GM19035 (cell line): ENCODE results near the gene LRRC8D.

ENCODE experiments used
- ATAC-seq: cut with Tn5 transposase; IDR thresholded peaks from one replicate; pipeline ENCODE4 v1.9.1; 2021; ENCODE audit not compliant: unreplicated experiment

LRRC8D gene

DNA sequence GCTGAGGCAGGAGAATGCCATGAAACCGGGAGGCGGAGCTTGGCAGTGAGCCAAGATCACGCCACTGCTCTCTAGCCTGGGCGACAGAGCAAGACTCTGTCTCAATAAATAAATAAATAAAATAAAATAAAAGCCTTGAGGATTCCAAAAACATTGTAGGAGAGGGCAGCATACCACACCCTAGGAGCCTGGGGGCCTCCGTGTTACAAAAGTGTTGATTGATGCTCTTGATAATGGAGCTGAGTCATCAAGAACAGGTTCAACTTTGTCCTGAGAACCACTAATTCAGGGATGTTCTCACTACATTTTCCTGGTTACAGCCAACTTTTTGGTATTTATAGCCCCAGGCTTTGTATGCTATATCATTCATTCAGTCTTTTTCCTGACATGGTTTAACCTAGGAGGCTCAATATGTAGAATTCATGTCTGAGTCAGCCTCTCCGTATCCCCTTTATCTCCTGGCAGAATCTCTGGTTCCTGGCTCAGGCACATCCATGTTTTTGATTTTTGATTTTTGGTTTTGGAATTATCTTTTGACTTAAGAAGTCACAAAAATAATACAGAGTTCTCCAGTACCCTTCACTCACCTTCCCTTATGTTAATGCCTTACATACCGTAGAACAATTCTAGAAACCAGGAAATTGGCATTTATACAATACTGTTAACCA lies 69.4 kb downstream of the LRRC8D start:
- ATAC-seq: no peak

DNA sequence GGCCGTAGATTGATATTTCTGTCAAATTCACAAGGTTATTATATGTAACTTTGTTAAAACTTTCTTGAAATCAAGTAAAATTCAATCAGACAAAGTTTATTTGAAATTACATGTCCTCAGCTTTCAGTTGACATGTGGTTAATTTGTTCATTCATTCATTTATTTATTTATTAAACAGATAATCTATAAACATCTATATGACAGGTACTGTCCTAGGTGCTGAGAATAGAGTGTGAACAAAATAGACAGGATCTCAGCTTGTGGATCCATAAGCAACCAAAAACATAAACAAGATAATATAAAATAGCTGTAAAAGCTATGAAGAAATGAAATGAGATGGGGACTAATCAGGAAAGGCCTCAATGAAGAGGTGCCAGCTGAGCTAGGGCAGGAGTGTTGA lies 72.0 kb downstream of the LRRC8D start:
- no peak for ATAC-seq

DNA sequence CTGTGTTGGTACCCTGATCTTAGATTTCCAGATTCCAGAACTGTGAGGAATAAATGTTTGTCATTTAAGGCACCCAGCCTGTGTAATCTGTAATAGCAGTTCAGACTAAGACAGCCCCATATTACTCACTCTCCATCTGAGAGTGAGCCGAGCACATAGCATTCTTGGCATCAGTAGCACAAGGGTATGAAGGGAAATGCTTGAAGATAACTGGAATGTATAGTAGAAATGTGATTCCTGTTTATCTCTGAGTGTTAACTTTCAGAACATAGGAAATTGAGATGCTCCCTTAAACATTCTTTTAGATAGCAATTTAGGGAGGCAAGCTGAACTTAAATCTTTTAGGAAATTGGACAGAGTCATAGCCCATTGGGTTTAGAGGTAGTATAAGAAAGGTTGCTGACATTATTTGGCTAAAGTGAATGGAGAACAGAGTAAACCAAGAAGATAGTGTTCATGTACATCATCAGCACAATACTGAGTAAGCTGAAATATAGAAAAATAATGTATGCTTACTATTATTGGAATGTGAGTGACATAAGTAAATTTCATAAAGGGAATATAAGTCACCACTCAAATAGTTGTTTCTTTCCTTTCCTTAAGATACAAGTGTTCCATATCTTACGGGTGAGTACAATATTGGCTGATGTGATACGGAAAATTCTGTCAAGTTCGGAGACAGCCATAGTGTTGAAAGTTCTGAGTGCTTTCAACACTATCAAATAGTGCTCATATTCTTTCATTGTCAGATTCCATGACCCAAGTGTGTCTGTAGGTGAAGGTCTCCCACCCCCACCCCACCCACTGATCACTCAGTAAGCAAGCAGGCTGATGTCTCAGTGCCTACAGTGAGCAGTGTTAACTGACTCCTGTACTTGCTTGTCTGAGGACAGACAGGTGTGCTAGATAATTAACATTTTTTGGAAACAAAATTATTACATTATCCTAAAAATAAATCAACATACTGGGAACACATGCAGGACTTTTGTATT lies 73.7 kb downstream of the LRRC8D start:
- ATAC-seq: no peak

DNA sequence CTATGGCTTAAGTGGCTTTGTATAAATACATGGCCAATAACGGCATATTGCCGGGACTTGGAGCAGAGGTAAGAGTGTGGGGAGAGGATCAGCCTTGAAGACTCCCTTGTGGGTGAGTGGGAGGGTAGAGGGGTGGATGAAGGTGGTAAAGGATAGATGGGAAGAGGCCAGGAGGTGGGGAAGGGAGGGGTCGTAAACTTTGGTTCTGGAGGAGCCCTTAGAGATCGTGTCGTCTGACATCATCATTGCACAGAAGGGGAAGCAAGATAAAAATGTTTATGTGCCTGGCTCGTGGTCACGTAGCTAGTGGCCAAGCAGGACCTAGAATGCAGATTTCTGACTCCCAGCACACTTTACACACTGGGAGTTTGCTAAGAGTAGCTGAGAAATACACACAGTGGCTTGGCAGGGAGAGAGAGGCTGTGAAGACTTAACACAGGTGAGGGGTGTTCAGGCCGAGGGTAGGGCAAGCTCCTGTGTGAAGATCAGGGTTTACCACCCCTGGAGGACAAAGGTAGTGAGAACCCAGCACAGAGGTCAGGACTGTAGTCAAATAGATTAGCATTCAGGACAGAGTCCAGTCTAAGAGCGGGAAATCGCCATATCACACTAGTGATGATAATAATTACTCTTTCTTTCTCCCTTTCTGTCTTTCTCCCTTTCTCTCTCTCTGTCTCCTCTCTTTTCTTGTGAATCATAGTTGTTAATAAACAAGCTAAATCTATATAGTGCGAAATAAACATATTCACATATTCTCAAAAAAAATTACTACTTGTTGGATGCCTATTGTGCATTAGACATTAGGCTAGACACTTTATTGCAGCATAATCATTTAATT lies 75.5 kb downstream of the LRRC8D start:
- ATAC-seq: no peak

DNA sequence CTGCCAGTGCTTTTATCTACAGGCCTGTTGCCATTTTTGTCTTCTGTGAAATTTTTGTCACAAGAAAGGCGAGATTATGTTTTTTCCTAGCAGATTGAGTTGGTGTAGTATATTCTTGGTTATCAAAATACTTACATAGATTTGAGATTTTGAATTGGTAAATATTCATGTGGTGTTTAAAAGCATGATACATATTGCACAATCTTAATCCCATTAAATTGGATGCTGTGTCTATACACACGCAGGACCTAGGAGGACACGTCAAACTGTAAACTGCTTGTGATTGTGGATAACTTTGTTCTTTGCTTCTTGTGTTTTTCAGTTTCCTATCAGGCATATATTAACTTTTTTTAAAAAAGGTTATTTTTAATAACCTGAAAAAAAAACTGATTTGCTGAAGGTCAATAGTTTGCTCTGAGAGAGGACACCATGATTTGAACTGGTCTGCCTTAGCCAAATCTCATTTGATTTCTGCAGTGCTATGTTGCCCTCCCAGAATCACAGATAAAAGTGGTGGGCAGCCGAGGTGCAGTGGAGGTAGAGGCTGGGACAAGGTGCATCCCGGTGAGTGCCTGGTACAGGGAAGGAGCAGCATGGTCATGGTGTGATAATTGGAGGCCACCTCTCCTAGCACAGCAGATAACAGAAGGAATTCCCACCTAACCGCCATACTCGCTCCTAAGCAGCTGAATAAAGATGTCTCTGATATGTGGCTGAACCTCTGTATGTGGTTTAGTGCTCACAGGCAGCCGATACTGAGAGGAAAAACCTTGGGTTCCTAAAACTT lies 76.7 kb downstream of the LRRC8D start:
- ATAC-seq: no peak

DNA sequence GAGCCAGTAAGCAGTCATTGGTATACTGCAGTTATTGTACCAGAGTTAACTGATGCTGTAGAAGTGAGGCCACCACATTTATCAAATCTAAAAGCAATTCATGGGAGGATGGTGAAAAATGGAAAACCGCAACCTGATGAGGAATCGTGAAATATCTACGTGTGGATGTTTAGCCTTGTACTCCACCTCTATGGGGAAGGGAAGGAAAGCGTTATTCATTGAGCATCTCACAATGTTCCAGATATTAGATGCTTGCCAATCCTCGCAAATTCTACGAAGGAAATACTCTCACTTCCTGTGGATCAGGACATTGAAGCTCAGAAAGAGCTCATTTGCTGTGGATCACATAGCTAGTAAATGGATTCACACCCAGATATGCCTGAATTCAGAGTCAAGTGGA lies 77.3 kb downstream of the LRRC8D start:
- ATAC-seq: no peak

DNA sequence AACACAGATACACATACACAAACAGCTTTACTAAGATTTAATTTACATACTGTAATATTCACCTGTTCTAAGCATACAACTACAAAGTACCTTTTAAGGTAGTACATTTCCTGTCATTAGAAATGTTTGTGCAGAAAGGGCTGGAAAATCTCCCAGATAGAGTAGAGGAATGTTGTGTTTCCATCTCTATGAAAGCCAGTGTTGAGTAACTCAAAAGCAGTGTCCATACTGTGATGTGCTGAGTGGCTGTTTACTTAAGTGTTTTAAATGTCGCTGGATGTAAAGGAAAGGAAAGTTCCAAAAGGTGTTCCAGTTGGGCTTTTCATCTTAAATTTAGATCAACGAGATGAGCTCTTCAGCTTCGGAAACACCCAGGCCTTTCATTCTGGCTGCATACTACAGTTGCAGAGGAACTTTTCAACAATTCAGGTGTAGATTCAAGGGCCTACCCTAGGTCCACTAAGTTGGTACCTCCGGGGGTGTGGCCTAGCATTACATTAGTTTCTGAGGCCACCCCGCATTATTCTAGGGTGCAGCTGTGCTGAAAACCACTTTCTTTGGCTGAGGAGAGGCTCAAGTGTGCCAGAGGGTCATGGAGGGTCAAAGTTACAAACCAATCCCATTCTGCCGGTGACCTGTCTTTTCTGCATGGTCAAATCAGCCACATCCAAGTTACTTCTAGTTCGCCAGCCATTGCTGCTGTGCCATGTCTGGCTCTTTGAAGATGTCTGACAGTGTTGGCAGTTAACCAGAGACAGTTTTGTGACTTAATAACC lies 78.1 kb downstream of the LRRC8D start:
- ATAC-seq: no peak

DNA sequence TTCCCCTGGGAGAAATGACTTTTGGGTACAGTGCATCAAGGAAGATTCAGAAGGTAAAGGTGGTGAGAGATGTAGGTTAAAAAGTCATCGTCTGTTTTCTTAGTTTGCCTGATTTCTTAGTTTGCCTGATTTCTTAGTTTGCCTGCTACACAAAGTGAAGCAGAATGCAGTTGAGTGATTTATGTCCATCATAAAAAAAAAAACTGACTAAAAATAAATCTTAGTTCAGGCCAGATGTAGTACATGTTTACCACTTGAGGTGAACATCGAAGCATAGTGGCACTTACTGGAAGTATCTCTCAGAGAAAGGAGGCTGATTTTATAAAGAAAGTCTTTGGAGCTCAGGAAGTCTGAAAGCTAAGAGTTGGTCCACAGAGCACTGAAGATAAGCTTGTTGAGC lies 79.5 kb downstream of the LRRC8D start:
- no peak for ATAC-seq

DNA sequence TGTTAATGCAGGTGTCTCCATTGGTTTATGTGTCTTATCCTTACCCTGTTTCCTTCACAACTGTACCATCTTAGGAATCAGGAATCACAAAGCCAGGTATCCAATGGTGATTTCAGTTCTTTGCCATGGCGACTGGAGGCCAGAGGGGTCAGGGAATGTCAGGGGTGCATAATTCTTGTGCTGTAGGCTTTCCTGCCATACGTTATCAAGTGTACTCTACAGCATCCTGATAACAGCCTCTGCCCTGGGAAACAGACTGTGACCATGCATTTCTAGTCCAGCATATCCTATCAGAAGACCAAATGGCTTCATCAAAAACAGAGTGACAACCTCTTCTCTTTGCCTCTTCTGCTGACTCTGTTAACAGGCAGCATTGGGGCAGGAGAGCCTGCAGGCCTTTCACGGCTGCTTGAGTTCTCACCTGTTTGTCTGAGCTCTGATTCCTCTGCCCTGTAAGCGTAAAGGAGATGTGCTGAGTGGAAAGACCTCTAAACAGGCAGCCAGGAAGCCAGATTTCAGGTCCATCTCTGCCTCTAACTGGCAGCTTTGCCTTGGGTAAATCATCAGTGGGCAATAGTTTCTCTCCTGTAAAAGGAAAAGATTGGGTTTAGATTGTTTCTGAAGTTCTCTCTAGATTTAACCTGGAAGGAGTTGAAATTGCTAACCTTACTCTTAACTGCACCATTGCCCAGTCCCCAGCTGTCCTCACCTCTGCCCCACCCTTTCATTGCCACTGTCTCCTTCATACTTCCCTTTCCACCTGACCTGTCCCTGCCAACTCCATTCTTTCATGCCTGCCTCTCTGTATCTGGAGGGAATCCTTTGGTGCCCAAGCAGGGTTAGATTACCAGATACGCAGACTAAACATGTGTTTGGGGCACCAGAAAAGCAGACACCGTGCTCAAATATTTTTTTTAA lies 80.2 kb downstream of the LRRC8D start:
- ATAC-seq: no peak

DNA sequence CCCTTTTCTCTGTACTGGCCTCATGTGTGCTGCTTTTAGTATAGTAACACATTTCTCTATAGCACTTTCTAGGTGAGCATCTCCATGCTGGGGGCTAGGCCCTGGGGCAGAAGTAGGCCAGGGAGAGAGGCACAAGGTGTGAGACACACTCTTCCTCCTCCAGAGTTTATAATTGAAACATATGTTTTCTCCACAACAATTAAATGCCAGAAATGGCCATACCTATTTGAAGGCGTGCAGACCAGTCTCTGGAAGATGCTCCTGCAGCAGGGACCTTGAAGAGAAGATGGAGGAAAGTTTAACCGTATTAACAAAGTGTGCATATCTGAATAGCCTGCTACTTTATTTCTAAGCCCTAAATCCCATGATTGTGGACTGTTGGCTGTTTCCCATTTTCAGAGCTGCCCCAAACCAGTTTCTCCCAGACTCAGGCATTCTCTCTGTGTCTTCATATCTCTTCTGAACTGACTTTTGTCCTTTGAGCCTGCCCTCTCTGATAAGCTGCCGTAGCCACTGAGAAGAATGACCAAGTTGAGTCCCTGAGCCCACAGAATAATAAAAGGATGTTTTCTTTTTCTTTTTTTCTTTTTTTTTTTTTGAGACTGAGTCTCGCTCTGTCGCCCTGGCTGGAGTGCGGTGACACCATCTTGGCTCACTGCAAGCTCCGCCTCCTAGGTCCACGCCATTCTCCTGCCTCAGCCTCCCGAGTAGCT lies 81.3 kb downstream of the LRRC8D start:
- ATAC-seq: no peak

DNA sequence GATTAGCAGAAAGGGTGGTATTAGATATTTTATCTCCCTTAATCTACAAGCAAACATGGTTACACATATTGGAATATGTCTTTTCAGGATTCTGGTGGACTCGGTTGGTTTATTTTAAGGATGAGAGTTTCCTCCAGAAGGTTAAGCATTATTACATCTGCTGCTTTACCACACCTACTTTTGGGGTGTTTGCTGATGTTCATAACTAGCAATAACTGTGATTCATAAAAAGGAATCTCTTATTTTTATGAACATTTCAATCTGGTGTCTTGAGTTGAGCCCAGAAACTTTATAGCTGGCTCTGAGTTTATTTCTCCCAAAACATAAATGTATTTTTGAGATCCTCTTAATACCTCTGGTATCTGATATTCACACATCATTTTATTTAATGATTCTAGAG lies 82.7 kb downstream of the LRRC8D start:
- no peak for ATAC-seq

DNA sequence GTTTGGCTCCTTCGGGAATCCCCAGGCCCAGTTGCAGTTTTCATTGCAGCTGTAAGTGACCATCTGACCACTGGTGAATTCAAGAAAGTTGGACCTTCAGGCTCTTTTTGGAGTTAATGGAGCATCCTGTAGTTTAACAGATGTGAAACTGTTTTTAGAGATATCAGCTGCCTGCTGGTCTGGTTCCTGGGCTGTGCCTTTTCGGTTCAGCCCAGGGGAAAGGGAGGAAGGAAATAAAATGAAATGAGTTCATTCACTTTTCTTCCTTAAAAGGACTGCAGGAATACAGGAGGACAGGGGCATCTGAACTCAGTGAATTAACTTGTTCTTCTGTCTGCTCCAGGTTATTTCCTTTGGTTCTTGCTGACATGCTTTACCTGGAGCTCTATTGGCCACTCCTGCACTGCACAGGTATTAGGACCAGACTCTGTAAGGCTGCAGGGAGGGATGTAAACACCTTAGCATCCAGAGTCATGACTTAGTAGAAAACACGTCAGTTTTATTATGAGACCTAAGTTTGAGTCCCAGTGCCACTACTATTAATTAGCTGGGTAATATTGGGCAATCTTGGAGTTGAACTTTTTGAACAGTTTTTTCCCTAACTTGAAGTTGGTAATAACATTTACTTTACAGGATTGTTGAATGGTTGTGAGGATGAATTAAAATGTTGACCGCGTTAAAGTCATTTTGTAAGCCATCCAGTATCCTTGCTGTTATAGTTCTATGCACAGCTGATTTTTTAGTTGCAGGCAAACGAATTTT lies 83.6 kb downstream of the LRRC8D start:
- no peak for ATAC-seq

DNA sequence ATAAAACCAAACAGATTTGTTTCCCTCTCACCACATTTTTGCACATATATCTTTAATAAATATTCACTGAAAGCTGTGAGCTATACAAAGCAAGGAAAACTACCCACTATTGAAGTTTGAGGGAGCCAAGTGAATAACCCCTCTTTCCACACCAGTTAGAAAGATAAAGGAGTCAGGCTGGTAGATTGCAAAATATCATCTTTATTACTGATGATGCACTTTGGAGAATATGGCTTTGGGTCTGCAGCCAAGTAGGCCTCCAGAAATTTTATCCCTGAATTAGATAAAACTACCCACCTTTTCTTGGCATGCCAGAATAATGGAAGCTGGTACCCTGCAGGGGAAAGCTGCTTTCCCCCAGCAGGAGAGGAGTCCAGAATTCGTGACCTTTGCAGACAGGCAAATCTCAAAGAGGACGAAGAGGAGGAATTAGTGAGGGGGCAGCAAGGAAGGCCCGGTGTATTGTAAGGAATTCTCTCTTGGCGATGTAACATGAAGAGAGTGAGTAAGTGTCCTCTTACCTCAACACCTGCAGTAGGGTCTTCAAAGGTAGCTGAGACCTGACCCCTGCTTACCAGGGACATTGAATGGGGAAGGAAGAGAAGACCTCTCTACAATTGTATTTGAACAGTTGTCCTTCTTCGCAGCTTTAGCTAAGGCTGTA lies 84.7 kb downstream of the LRRC8D start:
- no peak for ATAC-seq

DNA sequence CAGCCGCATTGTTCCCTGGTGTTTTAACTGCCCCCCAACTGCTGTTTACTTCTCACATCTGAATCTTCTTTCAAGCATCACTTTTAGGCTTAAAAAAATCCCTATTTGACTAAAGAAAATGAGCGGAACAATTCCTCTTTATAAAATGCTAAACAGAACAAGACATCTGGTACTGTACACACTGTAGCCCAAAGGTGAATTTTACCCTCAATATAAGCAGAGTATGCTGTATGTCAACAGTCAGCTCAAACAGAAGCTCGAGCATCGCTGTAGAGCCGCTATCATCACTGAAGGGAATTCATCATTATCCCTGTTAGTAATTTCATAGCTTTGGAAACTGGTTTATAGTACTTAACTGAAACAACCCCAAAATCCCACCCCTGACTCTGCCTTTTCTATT lies 85.3 kb downstream of the LRRC8D start:
- ATAC-seq: no peak

DNA sequence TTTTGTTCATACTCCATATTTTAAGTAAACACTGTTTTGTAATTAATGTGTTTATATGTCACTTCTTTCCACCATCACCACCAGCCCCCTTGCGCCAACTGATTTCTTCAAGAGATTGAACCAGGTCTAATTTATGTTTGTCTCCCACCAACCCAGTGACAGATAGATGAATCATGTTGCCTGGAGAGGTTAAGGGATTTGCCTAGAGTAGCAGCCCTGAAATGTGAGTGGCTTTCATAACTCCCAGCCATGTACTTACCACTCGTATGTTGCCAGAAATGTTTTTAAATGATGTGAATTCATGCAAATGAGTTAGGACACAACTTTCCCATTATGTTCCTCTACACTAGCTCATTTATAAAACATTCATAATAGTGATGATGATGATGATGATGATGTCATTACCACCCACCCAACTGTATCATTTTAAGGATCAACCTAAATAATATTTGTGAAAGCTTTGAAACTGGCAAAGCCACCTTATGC lies 86.9 kb downstream of the LRRC8D start:
- no peak for ATAC-seq

DNA sequence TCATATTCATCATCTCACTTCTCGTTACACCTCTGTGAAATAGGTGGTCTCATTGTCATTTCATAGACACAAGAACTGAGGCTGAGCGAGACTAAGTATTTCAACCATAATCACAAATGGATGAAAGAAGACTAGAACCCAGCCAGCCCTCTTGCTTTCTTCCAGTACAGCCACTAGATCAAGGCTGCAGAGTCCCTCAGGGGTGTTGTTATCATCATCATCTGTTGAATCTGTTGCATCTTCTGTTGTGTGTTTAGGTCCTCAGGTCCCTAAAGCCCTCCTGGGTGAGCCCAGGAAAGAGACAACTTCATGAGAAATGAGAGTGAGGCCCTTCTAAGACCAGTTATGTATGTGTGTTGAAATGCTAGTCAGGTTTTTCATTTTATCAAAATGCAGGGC lies 87.4 kb downstream of the LRRC8D start:
- ATAC-seq: no peak
